Renal pelvis (tissue), 12 donors: ENCODE measurements around the gene VPS29. TPM values are rescaled to one million over a fixed set of nuclear protein-coding genes. Genes with fewer than 3 reads are reported as not detected.
"Not testable (repeated sequence)": the region's sequence is repeated elsewhere in the genome, so short reads cannot be mapped to it uniquely, and the experiment has no call there.

Experiments
- DNase-seq: peaks from one replicate; pipeline ENCODE4 v3.0.0-alpha.2; 2013
- long read RNA-seq, 16 experiments: transcript quantifications; one replicate each; lab custom pipeline, GENCODE V29; 2026
- polyA plus RNA-seq, 3 donors: library from polyadenylated mRNA; unstranded; fragments of 120-200 nt; gene quantifications; one replicate each; pipeline ENCODE4 v1.2.1, GENCODE V29; 2013; ENCODE audit not compliant: insufficient read length in 3 of 3

The VPS29 gene
- 100 to 1,000 TPM; 123 to 154 (median 136) TPM for polyA plus RNA-seq
- long read RNA-seq, donor 1, transcript VPS29-207 (5 exons, 818 nt), result minor isoform, 5 of 142 reads
- long read RNA-seq, donor 1, transcript VPS29-206 (4 exons, 1,523 nt), result major isoform, 57 of 142 reads
- long read RNA-seq, donor 1, partial matches to known transcripts, result 52 of 142 reads
- long read RNA-seq, donor 1, other reads (novel, unspliced or antisense), result 25 of 142 reads
- long read RNA-seq, donor 2, transcript VPS29-206 (4 exons, 1,523 nt), result major isoform, 79 of 126 reads
- long read RNA-seq, donor 2, transcript VPS29-207 (5 exons, 818 nt), result minor isoform, 5 of 126 reads
- long read RNA-seq, donor 2, partial matches to known transcripts, result 17 of 126 reads
- long read RNA-seq, donor 2, other reads (novel, unspliced or antisense), result 24 of 126 reads
- long read RNA-seq, donor 3, transcript VPS29-206 (4 exons, 1,523 nt), result major isoform, 78 of 135 reads
- long read RNA-seq, donor 3, partial matches to known transcripts, result 29 of 135 reads
- long read RNA-seq, donor 3, other reads (novel, unspliced or antisense), result 25 of 135 reads
- long read RNA-seq, donor 4, transcript VPS29-207 (5 exons, 818 nt), result minor isoform, 5 of 127 reads
- long read RNA-seq, donor 4, transcript VPS29-206 (4 exons, 1,523 nt), result major isoform, 82 of 127 reads
- long read RNA-seq, donor 4, partial matches to known transcripts, result 19 of 127 reads
- long read RNA-seq, donor 4, other reads (novel, unspliced or antisense), result 19 of 127 reads
- long read RNA-seq, donor 5, transcript VPS29-206 (4 exons, 1,523 nt), result major isoform, 40 of 64 reads
- long read RNA-seq, donor 5, partial matches to known transcripts, result 15 of 64 reads
- long read RNA-seq, donor 5, other reads (novel, unspliced or antisense), result 6 of 64 reads
- long read RNA-seq, donor 6, transcript VPS29-206 (4 exons, 1,523 nt), result major isoform, 96 of 145 reads
- long read RNA-seq, donor 6, partial matches to known transcripts, result 22 of 145 reads
- long read RNA-seq, donor 6, other reads (novel, unspliced or antisense), result 23 of 145 reads
- long read RNA-seq, donor 7, transcript VPS29-206 (4 exons, 1,523 nt), result major isoform, 78 of 125 reads
- long read RNA-seq, donor 7, partial matches to known transcripts, result 41 of 125 reads
- long read RNA-seq, donor 7, other reads (novel, unspliced or antisense), result 0 of 125 reads
- long read RNA-seq, donor 8, transcript VPS29-206 (4 exons, 1,523 nt), result major isoform, 26 of 43 reads
- long read RNA-seq, donor 8, partial matches to known transcripts, result 7 of 43 reads
- long read RNA-seq, donor 8, other reads (novel, unspliced or antisense), result 9 of 43 reads
- long read RNA-seq, donor 9, transcript VPS29-206 (4 exons, 1,523 nt), result major isoform, 82 of 151 reads
- long read RNA-seq, donor 9, partial matches to known transcripts, result 21 of 151 reads
- long read RNA-seq, donor 9, other reads (novel, unspliced or antisense), result 40 of 151 reads
- long read RNA-seq, donor 10, transcript VPS29-206 (4 exons, 1,523 nt), result major isoform, 49 of 79 reads
- long read RNA-seq, donor 10, partial matches to known transcripts, result 24 of 79 reads
- long read RNA-seq, donor 10, other reads (novel, unspliced or antisense), result 0 of 79 reads
- long read RNA-seq, donor 11, transcript VPS29-206 (4 exons, 1,523 nt), result major isoform, 48 of 86 reads
- long read RNA-seq, donor 11, partial matches to known transcripts, result 21 of 86 reads
- long read RNA-seq, donor 11, other reads (novel, unspliced or antisense), result 13 of 86 reads
- long read RNA-seq, donor 12, transcript VPS29-206 (4 exons, 1,523 nt), result major isoform, 82 of 135 reads
- long read RNA-seq, donor 12, transcript VPS29-207 (5 exons, 818 nt), result minor isoform, 8 of 135 reads
- long read RNA-seq, donor 12, partial matches to known transcripts, result 39 of 135 reads
- long read RNA-seq, donor 12, other reads (novel, unspliced or antisense), result 0 of 135 reads
- long read RNA-seq, donor 13, transcript VPS29-206 (4 exons, 1,523 nt), result major isoform, 38 of 63 reads
- long read RNA-seq, donor 13, partial matches to known transcripts, result 13 of 63 reads
- long read RNA-seq, donor 13, other reads (novel, unspliced or antisense), result 9 of 63 reads
- long read RNA-seq, donor 14, result 0 reads
- long read RNA-seq, donor 15, transcript VPS29-206 (4 exons, 1,523 nt), result major isoform, 116 of 192 reads
- long read RNA-seq, donor 15, partial matches to known transcripts, result 35 of 192 reads
- long read RNA-seq, donor 15, other reads (novel, unspliced or antisense), result 32 of 192 reads
- long read RNA-seq, donor 16, transcript VPS29-206 (4 exons, 1,523 nt), result major isoform, 77 of 131 reads
- long read RNA-seq, donor 16, partial matches to known transcripts, result 23 of 131 reads
- long read RNA-seq, donor 16, other reads (novel, unspliced or antisense), result 26 of 131 reads

GRCh38 chr12:110501752-110502738 lies at the start of gene VPS29, which contains the start of gene RAD9B:
TSS of gene VPS29 (minus strand) at chr12:110502111. CDS start at chr12:110502051, 60 bp downstream.
TSS of gene RAD9B (plus strand) at chr12:110502331. CDS start at chr12:110502338, 7 bp downstream.
- DNase-seq, result peak; percentile 98

GRCh38 chr12:110550981-110551380 lies 49.1 kb upstream of the VPS29 start:
- no peak for DNase-seq

GRCh38 chr12:110549716-110550115 lies 47.8 kb upstream of the VPS29 start:
- DNase-seq, result no peak

- no peak for DNase-seq
Observed at GRCh38 chr12:110548678-110549077, 46.8 kb upstream of the VPS29 start.

GRCh38 chr12:110547090-110547489 lies 45.2 kb upstream of the VPS29 start:
- DNase-seq, result no peak

DNA sequence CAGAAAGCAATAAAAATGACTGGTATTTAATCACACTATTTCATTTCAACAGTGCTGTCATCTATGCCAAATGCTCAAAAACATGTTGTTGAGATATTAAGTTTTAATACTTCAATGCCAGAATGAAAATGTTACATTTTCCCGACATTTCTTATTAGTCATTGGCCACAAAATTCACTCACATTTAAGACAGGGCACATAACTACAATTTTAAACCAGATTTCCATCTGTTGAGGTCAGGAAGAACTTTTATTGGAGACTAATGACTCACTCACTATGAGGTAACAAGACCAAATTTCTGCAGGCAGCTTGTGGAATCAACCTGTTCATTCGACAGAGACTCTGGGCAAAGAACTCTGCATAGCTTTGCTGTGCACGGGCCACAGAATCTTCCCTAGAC lies 44.4 kb upstream of the VPS29 start:
- no peak for DNase-seq

DNA sequence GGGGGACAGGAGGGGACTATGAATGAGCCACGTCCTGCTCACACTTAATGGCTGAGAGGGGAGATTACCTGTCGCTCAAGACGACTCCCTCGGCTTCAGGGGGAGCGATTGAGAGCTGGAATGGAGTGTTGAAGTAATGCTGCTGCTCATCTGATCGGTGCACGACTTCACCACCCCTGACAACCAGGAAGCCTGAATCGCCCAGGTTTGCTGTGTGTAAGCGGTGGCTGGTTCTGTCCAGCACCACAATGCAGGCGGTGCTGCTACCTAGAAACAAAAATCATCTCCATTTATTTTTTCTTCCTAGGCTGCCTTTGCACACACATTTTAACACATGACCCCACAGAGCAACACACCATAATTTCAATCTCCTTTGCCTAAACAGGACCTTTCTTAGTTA lies 43.9 kb upstream of the VPS29 start:
- DNase-seq, result no peak

DNA sequence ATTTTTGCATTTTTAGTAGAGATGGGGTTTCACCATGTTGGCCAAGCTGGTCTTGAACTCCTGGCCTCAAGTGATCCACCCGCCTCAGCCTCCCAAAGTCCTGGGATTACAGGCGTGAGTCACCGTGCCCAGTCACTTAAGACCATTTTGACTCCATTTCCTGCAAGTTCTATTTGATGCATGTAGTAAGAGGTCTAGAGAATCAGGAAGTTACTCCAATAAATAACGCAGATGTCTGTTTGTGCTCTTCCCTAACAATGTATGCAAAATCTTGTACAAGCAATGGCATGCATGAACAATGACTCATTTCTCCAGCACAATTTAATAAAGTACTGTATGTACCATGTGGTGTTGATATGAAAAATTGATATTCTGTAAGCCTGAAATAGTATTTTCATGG lies 43.3 kb upstream of the VPS29 start:
- DNase-seq, result not testable (repeated sequence)

DNA sequence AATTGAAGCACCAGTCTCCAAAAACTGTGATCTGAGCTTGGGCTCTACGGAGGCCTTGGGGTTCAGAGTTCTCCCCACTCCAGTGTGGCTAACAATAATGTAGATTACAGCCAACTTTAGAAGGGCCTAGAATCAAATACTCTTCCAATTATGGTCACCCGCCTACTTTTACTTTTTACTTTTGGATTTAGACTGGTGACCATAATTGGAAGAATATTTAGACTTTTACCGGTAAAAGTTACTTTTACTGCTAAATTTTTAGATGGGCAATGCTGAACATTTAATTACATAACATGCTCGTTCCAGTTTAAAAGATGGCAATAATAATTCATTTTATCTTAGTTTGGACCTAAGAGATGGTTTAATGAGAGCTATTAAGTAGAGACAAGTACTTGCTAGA lies 42.1 kb upstream of the VPS29 start:
- DNase-seq, result no peak

DNA sequence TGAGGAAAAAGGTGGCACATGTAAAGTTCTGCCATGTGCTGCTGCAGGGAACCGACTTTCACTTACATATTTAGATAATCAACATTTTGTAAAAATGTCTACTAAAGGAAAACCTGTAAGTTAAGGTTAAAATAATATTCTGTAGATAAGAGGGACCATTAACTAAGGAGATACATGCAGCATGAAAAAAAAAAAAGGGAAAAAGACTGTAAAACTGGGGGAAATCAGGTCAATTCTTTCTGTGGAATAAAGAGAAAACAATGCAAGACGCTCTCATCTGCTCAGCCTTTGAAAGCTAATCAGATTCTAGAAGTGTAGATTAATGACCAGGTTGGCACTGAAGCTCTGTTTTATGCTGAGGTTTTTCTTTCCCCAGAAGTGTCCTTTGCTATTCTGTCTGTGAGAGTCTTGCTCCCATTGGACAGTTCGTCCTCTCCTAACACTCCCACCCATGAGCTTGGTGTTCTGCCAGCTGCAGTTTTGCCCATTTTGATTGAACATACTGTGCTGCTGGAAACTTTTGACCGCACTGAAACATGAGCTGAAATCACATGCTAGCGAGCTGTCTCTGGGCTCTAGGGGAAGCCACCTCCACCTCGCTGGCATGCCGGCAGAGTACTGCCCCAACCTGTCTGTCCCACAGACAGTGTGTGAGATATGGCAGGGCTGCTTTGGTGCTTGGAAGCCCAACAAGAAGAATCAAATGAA lies 41.5 kb upstream of the VPS29 start:
- DNase-seq, result peak; percentile 72

DNA sequence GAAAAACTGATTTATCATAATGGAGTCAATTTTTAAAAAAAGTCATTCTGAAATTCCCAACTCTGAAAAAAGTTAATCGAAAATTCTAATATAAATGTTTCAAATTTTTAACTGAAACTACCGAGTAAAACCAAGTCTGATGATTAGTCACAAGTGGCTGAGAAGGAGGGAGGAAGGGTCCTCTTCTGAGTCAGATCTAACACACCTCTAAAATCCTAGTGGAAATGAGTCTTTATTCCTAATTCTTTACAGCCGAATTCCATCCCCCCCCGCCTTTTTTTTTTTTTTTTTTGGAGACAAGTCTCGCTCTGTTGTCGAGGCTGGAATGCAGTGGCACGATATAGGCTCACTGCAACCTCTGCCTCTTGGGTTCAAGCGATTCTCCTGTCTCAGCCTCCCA lies 38.1 kb upstream of the VPS29 start:
- DNase-seq, result no peak

DNA sequence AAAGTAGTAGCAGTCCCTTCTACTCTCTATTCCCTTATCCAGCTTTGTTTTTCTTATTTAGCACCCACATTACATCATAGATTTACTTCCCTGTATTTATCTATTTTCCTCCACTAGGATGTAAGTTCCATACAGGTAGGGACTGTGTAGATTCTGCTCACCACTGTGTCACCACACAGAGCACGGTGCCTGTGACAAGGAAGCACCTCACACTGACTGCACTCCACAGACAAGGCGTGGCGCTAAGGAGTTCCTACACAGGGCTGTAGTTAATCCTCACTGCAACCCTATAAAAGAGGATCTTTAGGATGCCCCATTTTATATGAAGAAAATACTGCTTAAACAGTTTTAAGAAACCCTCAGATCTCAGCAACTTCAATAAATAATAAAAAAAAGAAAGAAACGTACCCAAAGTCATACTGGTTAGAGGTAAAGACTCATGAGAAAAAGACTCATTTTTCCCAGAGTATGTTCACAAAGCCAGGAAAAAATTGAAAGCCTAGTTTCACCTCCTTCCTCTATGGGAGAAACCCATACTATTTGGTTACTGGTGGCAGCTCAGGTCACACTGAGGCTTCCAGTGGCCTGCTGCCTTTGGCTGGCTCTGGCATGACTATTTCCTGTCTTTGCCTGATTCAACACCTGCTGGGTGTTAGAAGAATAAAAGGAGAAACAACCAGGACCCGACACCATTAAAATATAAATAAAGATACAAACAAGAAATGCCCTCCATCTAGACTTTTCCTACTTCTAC lies 37.1 kb upstream of the VPS29 start:
- no peak for DNase-seq

GRCh38 chr12:110537605-110538409 lies 35.9 kb upstream of the VPS29 start:
- DNase-seq, result no peak

DNA sequence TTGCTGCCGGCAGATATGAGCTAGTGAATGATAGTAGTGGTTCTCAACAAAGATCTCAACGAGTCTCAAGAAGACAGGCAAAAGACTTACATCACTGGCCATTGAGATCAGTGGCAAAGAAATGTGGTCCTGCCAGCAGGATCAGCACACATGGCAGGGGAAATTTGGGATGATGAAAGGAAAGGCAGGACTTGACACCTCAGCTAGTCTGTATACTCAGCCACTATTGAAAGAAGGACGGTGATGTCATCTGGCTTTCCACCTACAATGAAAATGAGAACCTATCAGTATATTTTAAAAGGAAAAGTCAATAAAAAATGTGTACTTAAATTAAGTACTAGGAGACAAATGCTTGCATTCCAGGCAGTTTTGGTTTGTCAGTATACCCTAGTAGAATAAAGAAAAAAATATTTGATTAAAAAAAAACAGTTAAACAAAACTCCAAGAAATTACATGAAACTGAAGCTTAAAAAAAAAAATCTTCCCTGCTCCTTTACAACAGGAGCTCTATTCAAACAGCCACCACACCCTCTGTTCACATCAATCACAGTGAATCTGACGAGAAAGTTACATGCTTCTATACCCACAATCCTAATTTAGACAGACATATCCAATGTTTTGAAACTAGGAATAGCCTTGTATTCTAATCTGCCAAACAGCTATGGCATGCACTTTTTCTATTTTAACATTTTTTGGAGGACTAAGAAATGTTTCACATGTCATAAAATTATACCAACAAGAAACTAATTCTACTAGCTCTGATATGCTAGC lies 35.1 kb upstream of the VPS29 start:
- no peak for DNase-seq

- no peak for DNase-seq
Observed at GRCh38 chr12:110534811-110535210, 32.9 kb upstream of the VPS29 start.
